ENCODE data around the gene NIT1.

DNA sequence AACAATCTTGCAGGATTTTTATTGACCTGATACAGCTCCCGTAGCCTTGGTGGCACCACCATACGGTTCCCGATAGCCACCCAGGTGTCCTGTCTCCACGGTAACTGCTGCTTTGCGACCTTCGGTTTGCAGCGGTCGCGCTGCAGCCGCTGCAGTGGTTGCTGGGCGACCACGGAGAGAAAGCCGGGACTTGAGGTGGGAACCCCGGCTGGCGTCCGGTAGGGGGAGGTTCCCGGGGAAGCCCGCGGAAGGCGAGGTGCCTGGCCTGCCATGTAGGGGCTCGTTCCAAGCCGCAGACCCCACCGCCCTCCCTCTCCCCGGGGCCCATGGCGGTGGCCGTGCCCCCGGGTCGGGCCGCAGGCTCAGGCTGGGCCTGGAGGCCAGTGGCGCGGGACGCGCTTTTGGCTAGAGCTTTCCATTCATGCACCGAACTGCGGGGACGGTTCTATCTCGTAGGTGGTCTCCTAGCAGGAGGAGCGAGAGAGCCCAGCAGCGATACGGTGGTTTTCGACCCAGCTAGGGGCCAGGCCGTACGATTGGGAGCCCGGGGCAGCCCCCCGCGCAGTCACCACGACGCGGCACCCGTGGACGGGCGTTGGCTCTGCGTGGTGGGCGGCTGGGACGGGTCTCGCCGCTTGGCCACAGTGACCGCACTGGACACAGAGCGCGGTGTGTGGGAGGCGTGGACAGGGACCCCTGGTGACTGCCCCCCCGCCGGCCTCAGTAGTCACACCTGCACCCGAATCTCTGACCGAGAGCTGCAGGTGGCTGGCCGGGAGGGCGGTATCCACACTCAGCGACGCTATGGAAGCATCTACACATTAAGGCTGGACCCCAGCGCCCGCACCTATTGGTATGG is 19.5 kb upstream of the NIT1 start, which contains the start of gene KLHDC9:
- TF ChIP-seq, protein P1, sequence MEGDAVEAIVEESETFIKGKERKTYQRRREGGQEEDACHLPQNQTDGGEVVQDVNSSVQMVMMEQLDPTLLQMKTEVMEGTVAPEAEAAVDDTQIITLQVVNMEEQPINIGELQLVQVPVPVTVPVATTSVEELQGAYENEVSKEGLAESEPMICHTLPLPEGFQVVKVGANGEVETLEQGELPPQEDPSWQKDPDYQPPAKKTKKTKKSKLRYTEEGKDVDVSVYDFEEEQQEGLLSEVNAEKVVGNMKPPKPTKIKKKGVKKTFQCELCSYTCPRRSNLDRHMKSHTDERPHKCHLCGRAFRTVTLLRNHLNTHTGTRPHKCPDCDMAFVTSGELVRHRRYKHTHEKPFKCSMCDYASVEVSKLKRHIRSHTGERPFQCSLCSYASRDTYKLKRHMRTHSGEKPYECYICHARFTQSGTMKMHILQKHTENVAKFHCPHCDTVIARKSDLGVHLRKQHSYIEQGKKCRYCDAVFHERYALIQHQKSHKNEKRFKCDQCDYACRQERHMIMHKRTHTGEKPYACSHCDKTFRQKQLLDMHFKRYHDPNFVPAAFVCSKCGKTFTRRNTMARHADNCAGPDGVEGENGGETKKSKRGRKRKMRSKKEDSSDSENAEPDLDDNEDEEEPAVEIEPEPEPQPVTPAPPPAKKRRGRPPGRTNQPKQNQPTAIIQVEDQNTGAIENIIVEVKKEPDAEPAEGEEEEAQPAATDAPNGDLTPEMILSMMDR (IDR thresholded peaks at IDR 0.05) = peak in 3 of 4 experiments; percentile 19 to 33 (median 25)
- TF ChIP-seq POLR2A (IDR thresholded peaks at IDR 0.05) (no peak), POLR2AphosphoS5 (IDR thresholded peaks at IDR 0.05) (peak; percentile 8)

Data from gastroesophageal sphincter (tissue), 3 donors.